Measurements from ENCODE around the gene SLC66A2. TPM values are rescaled to one million over a fixed set of nuclear protein-coding genes. Genes with fewer than 3 reads are reported as not detected.

Gene SLC66A2
- total and polyA plus RNA-seq, 2 of the 13 experiments (the other 11 are each of a cell fraction or from before 2014, with no cell fraction given): 33.5 to 41.9 TPM

DNA sequence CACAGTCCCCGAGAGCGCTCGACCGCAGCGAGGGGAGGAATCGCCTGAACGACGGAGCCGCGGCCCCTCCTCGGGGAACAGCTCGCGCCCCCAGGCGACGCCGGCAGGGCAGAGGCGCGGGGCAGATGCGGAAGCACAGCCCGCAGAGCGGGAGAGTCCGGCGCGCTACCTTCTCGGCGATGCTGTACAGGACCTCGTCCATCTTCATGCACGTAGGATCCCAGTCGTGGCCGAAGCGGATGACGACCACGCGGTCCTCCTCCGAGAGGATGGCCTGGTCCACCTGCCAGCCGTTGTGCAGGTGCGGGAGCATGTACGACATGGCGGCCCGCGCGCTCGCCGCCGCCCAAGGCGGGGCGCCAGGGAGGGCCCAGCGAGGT is 36.6 kb upstream of the SLC66A2 start (continued):
- peak; percentile 69; the same call in 1 of the 2 replicates for TF ChIP-seq ZNF543 (CRISPR knock-in tag; IDR thresholded peaks at IDR 0.05)
- no peak; the same call in 1 of the 2 replicates for TF ChIP-seq REL (CRISPR knock-in tag; conservative IDR thresholded peaks at IDR 0.05)
- TF ChIP-seq ISX (CRISPR knock-in tag; conservative IDR thresholded peaks at IDR 0.05): 0 out of 2 replicates have a peak, but pooled peaks have one; percentile 38
- no peak for TF ChIP-seq ZNF20 (CRISPR knock-in tag; IDR thresholded peaks at IDR 0.05)
- TF ChIP-seq, protein P1, sequence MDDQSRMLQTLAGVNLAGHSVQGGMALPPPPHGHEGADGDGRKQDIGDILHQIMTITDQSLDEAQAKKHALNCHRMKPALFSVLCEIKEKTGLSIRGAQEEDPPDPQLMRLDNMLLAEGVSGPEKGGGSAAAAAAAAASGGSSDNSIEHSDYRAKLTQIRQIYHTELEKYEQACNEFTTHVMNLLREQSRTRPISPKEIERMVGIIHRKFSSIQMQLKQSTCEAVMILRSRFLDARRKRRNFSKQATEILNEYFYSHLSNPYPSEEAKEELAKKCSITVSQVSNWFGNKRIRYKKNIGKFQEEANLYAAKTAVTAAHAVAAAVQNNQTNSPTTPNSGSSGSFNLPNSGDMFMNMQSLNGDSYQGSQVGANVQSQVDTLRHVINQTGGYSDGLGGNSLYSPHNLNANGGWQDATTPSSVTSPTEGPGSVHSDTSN (CRISPR knock-in tag; IDR thresholded peaks at IDR 0.05; ENCODE audit: borderline replicate concordance): peak; percentile 26; the same call in 1 of the 2 replicates
- no peak; the same call in 1 of the 2 replicates for TF ChIP-seq CCDC6 (CRISPR knock-in tag; IDR thresholded peaks at IDR 0.05)
- peak; percentile 85 for TF ChIP-seq ARID4A (CRISPR knock-in tag; IDR thresholded peaks at IDR 0.05; ENCODE audit: borderline replicate concordance)
- no peak for TF ChIP-seq NONO (IDR thresholded peaks at IDR 0.05)
- 0 out of 2 replicates have a peak, but pooled peaks have one; percentile 48 for TF ChIP-seq NONO (CRISPR knock-in tag; conservative IDR thresholded peaks at IDR 0.05)
- TF ChIP-seq NCOA2 (CRISPR knock-in tag; IDR thresholded peaks at IDR 0.05): no peak
- no peak for TF ChIP-seq ZNF225 (CRISPR knock-in tag; IDR thresholded peaks at IDR 0.05)
- TF ChIP-seq ZNF607 (CRISPR knock-in tag; IDR thresholded peaks at IDR 0.05; ENCODE audit: borderline replicate concordance): no peak; the same call in 1 of the 2 replicates
- TF ChIP-seq ZNF501 (CRISPR knock-in tag; IDR thresholded peaks at IDR 0.05): 0 out of 2 replicates have a peak, but pooled peaks have one; percentile 0
- TF ChIP-seq ZNF776 (CRISPR knock-in tag; IDR thresholded peaks at IDR 0.05): peak; percentile 78; the same call in 1 of the 2 replicates
- TF ChIP-seq KMT2A (CRISPR knock-in tag; IDR thresholded peaks at IDR 0.05): peak; percentile 84; the same call in 1 of the 2 replicates
- TF ChIP-seq SIN3A (IDR thresholded peaks at IDR 0.05; ENCODE audit: borderline replicate concordance, low read depth, low read length): no peak
- TF ChIP-seq SP2 (CRISPR knock-in tag; IDR thresholded peaks at IDR 0.05): no peak
- TF ChIP-seq ZFP36 (IDR thresholded peaks at IDR 0.05; ENCODE audit: borderline replicate concordance, low read depth, low read length, partially characterized antibody): no peak
- TF ChIP-seq, protein P2, sequence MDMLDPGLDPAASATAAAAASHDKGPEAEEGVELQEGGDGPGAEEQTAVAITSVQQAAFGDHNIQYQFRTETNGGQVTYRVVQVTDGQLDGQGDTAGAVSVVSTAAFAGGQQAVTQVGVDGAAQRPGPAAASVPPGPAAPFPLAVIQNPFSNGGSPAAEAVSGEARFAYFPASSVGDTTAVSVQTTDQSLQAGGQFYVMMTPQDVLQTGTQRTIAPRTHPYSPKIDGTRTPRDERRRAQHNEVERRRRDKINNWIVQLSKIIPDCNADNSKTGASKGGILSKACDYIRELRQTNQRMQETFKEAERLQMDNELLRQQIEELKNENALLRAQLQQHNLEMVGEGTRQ (IDR thresholded peaks at IDR 0.05; ENCODE audit: low read depth, low read length): no peak
- TF ChIP-seq, protein P2 (CRISPR knock-in tag; IDR thresholded peaks at IDR 0.05; ENCODE audit: borderline replicate concordance): no peak
